ENCODE measurements around the gene ZC3H18. TPM values are rescaled to one million over a fixed set of nuclear protein-coding genes. Genes with fewer than 3 reads are reported as not detected.

Gene ZC3H18
- total RNA-seq, 1 experiment from 2014 or later = 61.8 TPM

DNA sequence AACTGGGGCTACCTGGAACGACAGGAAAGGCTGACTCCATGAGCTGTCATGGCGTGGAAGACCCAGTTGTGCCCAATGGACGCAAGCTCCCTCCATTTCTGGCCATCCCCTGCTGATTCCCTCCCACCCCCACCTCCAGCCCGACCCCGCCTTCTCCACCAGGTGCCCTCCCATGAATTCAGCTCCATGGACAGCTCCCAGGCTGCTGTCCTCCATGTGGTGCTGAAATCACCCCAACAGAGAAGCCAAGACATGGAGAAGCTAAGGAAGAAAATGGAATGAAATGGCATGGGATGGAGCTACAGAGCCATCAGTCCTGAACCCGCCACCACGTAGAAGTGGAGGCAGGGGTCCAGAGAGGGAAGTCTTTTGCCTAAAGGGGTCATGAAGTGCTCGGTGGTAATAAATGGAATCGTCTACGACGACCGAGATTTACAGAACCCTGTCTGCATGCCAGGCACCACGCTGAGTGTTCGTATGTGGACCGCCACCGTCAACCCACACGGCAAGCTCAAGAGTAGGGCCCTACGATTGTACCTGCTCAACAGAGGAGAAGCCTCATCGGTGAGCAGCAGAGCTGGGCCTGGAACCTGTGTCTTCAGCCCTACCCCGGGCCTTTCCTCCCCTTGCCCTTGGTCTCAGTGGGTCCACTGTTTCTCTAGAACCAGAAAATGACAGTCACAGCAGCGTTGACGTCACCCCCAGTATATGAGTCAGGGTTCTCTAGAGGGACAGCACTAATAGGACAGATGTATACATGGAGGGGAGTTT, 9.3 kb upstream of the ZC3H18 start (continued):
- TF ChIP-seq, protein P1, sequence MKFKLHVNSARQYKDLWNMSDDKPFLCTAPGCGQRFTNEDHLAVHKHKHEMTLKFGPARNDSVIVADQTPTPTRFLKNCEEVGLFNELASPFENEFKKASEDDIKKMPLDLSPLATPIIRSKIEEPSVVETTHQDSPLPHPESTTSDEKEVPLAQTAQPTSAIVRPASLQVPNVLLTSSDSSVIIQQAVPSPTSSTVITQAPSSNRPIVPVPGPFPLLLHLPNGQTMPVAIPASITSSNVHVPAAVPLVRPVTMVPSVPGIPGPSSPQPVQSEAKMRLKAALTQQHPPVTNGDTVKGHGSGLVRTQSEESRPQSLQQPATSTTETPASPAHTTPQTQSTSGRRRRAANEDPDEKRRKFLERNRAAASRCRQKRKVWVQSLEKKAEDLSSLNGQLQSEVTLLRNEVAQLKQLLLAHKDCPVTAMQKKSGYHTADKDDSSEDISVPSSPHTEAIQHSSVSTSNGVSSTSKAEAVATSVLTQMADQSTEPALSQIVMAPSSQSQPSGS (CRISPR knock-in tag; IDR thresholded peaks at IDR 0.05; ENCODE audit: borderline replicate concordance, low read depth) = peak; percentile 99
- peak; percentile 94; the same call in 1 of the 2 replicates for TF ChIP-seq CREM (CRISPR knock-in tag; IDR thresholded peaks at IDR 0.05)
- no peak for TF ChIP-seq HMGXB4 (CRISPR knock-in tag; IDR thresholded peaks at IDR 0.05)
- TF ChIP-seq ZBTB21 (CRISPR knock-in tag; IDR thresholded peaks at IDR 0.05; ENCODE audit: borderline replicate concordance) = peak; percentile 91
- peak; percentile 84; the same call in 1 of the 2 replicates for TF ChIP-seq AFF4 (CRISPR knock-in tag; IDR thresholded peaks at IDR 0.05; ENCODE audit: borderline replicate concordance)

- TF ChIP-seq CTCF (IDR thresholded peaks at IDR 0.05) (peak; percentile 45), HMGXB4 (CRISPR knock-in tag; IDR thresholded peaks at IDR 0.05) (no peak), ZNF532 (CRISPR knock-in tag; IDR thresholded peaks at IDR 0.05; ENCODE audit: borderline replicate concordance) (no peak), RELA (CRISPR knock-in tag; IDR thresholded peaks at IDR 0.05; ENCODE audit: borderline replicate concordance) (no peak)
- CTCF ChIA-PET = interaction anchor here (0.6 to 7.3 kb wide), 17 partner anchors 9 to 124 kb away, joined by 3 to 69 read pairs (median 4); partner anchors contain the start of genes ZC3H18 and ZFPM1
- H3K4me3 Mint-ChIP-seq = peak overlapping the region; percentile 33
- H3K27me3 Mint-ChIP-seq (ENCODE audit: low read depth) = peaks cover 17% of the 10 kb centered on the region
- H3K36me3 Mint-ChIP-seq = no peaks in the 10 kb centered on the region
- POLR2A ChIA-PET = no interaction called here
- H3K27ac Mint-ChIP-seq = no peak overlapping the region
- ATAC-seq (peak; percentile 30), DNase-seq (ENCODE audit: low spot score) (peak; percentile 61)
- H3K9me3 Mint-ChIP-seq = no peaks in the 10 kb centered on the region
- peaks cover 3% of the 10 kb centered on the region; the same call in 1 of the 2 replicates for H3K4me1 Mint-ChIP-seq
These were observed 8.5 kb upstream of the ZC3H18 start for GRCh38 chr16:88561485-88562359.

All from WTC11 (cell line).